Ovary (tissue), 3 donors: ENCODE measurements around the gene SRCIN1.
"Not testable (repeated sequence)": the region's sequence is repeated elsewhere in the genome, so short reads cannot be mapped to it uniquely, and the experiment has no call there.

Experiments used
- POLR2A ChIP-seq: fragments of 450-650 bp; IDR thresholded peaks from one replicate; pipeline ENCODE4 v1.6.1; 2017; ENCODE audit warnings: antibody characterized with exemption, mild to moderate bottlenecking, moderate library complexity
- TF ChIP-seq, protein P1 (sequence below), 3 donors: fragments of 450-650 bp in 2 of 3; fragments of 200-600 bp in 1 of 3; IDR thresholded peaks; one replicate each; pipeline versions ENCODE4 v1.5.1 to v1.8.0; 2016 to 2022; ENCODE audit warnings: antibody characterized with exemption in 3 of 3, mild to moderate bottlenecking in 1 of 3
- donor health status: DM: no; HTN: no; CAD: no.

DNA sequence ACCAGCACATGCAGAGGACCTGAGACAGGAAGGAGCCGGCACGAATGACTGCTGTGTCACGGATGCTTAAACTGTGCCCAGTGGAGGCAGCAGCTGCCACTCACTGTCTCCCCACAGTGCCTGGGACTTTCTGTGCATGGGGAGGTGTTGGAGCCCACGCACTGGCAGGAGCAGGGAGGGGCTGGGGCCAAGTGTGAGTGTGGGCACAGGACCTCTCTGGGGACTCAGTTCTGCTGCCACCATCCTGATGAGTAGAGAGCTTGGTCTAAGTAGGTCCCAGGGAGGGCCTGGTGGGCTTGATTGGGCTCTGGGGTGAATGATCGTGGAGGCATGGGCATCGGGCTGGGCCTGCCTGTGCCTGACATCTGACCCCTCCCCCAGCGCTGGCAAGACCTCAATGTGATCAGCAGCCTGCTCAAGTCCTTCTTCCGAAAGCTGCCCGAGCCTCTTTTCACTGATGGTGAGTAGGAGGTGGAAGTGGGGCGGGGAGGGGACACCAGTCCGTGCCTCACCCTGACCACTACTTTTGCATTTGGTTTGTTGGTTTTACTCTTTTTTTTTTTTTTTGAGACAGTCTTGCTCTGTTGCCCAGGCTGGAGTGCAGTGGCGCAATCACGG lies 120.0 kb downstream of the SRCIN1 start:
- TF ChIP-seq, protein P1, sequence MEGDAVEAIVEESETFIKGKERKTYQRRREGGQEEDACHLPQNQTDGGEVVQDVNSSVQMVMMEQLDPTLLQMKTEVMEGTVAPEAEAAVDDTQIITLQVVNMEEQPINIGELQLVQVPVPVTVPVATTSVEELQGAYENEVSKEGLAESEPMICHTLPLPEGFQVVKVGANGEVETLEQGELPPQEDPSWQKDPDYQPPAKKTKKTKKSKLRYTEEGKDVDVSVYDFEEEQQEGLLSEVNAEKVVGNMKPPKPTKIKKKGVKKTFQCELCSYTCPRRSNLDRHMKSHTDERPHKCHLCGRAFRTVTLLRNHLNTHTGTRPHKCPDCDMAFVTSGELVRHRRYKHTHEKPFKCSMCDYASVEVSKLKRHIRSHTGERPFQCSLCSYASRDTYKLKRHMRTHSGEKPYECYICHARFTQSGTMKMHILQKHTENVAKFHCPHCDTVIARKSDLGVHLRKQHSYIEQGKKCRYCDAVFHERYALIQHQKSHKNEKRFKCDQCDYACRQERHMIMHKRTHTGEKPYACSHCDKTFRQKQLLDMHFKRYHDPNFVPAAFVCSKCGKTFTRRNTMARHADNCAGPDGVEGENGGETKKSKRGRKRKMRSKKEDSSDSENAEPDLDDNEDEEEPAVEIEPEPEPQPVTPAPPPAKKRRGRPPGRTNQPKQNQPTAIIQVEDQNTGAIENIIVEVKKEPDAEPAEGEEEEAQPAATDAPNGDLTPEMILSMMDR (IDR thresholded peaks at IDR 0.05), result not testable (repeated sequence)
- not testable (repeated sequence) for TF ChIP-seq POLR2A
